ENCODE measurements around the gene ERRFI1.
"Not testable (repeated sequence)": the region's sequence is repeated elsewhere in the genome, so short reads cannot be mapped to it uniquely, and the experiment has no call there.

ERRFI1 gene

GRCh38 chr1:8026153-8026975, at the start of gene ERRFI1:
Gene ERRFI1, minus strand, starts transcription at chr1:8026309. Its CDS starts 10,690 bp downstream, at chr1:8015619.
- DNase-seq, result peak; percentile 94

GRCh38 chr1:8075511-8076051, 49.5 kb upstream of the ERRFI1 start:
- DNase-seq, result no peak

DNA sequence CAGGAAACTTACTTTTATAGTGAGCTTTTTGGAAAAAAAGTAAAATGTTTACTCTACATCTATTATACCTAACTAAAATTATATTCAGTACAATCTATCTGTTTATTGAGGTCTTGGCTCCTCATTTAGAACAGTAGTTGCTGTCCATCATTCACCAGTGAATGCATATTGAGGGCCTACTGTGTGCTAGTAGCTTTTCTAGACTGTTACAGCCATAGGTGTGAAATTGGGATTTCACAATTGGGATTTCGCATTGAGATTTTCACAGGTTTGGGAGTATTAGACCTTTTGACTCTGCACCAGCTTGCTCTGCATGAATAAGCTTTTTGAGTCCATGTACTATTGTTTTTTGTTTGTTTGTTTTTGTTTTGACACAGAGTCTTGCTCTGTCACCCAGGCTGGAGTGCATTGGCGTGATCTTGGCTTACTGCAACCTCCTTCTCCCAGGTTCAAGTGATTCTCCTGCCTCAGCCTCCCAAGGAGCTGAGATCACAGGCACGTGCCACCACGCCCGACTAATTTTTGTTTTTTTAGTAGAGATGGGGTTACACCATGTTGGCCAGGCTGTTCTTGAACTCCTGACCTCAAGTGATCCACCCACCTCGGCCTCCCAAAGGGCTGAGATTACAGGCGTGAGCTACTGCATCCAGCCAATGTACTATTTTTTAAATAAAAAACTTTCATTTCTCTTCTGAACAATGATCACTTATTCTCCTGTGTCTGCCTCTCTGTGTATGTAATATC, 47.2 kb upstream of the ERRFI1 start:
- DNase-seq, result no peak

- no peak for DNase-seq
Measured at GRCh38 chr1:8070381-8070811, 44.3 kb upstream of the ERRFI1 start.

GRCh38 chr1:8069614-8070320, 43.7 kb upstream of the ERRFI1 start:
- not testable (repeated sequence) for DNase-seq

GRCh38 chr1:8065369-8065768, 39.3 kb upstream of the ERRFI1 start:
- DNase-seq, result no peak

- no peak for DNase-seq
Measured at GRCh38 chr1:8063298-8064036, 37.4 kb upstream of the ERRFI1 start.

DNA sequence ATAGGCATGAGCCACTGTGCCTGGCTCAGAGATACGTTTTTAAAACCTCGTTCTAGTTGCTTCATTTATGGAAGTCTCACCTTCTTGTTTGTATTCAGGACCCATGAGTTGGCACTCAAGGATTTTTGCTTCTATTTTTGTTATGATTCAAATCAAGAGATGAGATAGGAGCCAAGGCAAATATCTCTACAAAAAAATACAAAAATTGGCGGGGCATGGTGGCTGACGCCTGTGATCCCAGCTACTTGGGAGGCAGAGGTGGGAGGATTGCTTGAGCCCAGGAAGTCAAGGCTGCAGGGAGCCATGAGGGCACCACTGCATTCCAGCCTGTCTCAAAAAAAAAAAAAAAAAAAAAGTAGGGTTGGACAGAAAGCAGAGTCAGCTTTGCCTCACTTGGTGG, 36.8 kb upstream of the ERRFI1 start:
- DNase-seq, result no peak

- no peak for DNase-seq
Measured at GRCh38 chr1:8061673-8062386, 35.7 kb upstream of the ERRFI1 start.

DNA sequence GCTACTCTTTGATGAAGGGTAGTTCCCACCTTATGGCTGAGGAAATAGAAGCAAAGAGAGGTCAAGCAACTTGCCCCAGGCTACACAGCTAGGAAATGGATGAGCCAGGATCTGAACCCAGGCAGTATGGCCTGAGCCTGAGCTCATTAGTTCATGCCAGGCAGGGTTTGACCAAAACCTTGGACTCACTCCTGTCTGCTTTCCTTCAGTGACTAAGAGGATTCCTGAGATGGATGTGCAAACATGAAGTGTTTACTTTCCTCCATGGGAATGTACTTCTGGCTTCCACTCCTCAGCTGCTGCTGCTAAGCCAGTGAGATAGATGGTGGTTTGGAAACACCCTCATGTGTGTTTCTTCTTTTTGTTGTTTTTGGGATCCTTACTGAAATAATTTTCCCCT, 35.1 kb upstream of the ERRFI1 start:
- peak; percentile 29 for DNase-seq

DNA sequence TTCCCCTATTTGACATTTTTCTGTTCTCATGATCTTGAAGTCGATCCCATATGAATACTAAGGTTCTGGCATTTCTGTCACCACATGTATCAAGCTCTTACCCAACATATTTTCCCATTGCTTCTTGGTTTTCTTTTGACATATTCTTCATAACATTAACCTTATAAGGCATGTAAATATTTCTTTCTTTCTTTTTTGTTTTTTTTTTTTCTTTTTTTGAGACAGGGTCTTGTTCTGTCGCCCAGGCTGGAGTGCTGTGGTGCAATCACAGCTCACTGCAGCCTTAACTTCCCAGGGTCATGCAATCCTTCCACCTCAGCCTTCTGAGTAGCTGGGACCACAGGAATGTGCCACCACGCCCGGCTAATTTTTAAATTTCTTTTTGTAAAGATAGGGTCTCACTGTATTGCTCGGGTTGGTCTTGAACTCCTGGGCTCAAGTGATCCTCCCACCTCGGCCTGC, 33.1 kb upstream of the ERRFI1 start:
- no peak for DNase-seq

DNA sequence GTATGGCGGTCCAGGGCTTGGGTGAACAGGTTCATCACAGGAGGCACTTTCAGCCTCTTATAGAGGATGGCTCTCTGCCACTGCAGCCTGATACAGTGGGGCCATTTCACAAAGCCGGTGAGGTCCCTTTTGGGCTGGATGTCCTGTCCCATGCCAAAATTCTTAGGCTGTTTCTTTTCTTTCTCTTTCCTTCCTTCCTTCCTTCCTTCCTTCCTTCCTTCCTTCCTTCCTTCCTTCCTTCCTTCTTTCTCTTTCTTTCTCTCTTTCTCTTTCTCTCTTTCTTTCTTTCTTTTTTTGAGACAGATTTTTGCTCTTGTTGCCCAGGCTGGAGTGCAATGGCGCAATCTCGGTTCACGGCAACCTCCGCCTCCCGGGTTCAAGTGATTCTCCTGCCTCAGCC, 31.7 kb upstream of the ERRFI1 start:
- DNase-seq, result not testable (repeated sequence)

DNA sequence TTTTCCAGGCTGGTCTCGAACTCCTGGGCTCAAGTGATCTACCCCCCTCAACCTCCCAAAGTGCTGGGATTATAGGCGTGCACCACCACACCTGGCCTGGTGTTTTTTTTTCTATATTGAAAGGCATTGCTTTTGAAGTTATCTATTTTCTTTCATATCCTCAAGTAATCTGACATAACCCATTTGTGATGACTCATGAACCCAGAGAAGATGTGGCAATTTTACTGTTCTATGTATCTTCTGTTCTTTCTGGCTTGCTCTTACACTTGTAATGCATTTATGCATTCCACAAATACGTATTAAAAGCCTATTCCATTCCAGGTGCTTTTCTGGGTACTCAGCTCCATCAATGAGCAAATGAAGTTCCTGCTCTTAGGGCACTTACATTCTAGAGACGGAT, 29.9 kb upstream of the ERRFI1 start:
- DNase-seq, result no peak

DNA sequence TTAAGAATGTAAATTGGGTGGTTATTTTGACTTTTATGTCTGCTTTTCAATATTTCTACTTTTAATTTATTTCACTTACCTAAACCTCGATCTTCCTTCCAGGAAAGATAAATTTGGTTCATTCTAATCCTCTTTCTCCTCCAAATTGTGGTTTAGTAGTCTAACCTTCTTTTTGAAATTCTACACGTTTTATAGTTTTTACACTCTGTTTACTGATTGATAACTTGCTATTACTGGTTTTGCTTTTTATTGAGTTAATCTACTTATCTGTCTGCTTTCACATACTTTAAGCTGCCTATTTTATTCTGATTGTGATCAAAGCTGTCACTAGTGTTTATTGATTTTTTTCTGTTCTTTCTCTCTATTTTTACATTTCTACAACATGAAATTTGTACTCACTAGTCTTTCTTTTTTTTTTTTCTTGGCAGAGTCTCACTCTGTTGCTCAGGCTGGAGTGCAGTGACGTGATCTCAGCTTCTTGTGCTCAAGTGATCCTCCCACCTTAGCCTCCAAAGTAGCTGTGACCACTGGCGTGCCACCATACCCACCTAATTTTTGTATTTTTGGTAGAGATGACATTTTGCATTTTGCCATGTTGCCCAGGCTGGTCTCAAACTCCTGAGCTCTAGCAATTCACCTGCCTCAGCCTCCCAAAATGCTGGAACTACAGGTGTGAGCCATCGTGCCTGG, 27.9 kb upstream of the ERRFI1 start:
- DNase-seq, result no peak

DNA sequence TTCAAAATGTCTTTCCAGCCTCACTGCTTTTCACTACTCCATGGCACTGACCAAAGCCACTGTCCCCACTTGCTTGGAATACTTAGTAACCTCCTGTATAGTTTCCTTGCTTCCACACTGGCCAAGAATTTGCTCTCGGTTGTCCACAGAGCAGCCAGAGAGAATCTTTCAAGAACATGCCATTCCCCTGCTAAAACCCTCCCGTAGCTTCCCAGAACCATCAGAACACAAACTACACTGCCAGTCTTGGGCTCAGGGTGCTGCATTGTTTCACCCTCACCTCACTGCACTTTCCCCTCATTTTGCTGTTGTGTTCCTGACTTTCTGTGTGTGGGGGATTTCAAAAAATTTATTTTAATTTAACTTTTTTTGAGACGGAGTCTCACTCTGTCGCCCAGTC, 25.5 kb upstream of the ERRFI1 start:
- no peak for DNase-seq

- not testable (repeated sequence) for DNase-seq
Measured at GRCh38 chr1:8049229-8049628, 23.1 kb upstream of the ERRFI1 start.

DNA sequence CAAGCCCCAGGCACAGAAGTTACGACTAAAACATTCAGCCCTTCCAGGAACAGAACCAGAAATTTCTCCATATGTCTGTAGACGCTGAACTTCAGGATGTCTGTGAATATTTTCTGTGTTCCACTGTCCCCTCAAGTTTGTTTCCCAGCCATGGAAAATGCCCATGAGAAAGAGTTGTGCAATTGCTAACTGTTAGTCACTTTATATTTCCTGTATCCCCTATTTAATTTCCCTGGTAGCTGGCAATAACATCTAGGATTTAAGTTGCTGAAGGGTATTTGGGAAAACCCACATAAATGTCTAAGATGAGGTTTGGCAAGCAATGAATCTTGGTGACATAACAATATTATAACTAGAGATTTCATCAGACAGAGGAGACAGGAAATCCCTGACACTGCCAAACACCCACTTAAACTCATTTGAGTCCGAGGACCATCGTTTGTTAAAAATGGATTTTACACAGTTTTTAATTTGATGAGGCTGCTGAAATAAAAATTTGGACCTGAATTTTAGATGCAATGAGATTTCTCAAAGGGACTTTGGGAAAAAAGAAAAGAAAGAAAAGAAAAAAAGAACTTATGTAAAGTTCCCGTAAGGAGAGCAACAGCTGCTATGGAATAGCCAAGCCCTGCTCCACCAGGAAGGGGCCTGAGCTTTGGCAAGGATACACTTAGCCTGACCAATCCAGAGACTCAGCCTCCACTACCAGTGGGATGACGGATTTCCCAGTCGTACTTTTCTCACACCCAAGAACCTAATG, 21.8 kb upstream of the ERRFI1 start:
- DNase-seq, result peak; percentile 29

DNA sequence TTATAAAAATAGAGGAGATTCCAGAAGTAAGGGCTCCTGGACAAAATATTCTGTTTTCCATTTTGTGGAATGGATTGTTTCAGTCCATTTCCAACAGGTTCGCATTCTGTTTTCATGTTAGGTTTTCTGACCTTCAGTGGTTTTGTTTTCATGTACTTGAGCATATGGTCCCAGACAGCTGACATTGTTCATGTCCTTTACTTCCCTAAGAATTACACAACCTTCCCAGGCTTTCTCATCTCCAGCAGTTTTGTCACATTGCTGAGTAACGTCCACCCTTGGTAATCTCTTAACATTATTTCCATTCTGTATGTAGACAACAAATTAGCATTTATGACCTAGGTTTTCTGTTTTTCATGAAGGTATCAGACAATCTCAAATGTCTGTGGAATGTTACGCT, 21.0 kb upstream of the ERRFI1 start:
- DNase-seq, result no peak

DNA sequence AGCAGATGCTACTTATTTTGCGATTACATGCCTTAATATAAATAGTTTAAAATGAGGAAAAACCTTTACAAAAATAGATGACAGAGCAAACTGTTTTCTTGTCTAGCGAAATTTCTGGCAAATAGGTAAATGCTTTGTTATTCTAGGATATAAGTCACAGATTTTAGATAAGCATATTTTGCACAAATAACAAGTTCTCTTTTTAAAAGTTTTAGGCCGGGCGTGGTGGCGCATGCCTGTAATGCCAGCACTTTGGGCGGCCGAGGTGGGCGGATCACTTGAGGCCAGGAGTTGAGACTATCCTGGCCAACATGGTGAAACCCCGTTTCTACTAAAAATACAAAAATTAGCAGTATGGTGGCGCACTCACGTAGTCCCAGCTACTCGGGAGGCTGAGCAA, 20.3 kb upstream of the ERRFI1 start:
- no peak for DNase-seq

DNA sequence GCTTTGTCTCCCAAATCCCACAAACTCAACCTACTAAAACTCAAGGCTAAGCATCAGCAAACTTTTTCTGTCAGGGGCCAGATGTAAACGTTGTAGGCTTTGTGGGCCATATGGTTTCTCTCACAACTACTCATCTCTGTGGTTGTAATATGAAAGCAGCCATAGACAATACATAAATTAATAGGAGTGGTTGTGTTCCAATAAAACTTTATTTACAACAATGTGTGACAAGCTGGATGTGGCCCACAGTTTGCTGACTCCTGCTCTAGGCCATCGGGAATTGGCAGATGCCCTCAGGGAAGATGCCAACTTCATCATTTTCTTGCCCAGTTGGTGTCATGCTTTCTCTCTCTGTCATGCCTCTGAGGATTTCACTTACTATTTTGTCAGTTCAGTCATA, 17.5 kb upstream of the ERRFI1 start:
- no peak for DNase-seq
